Glomerular visceral epithelial cell (primary cell): Measurements from ENCODE around the gene SYNGR3.
A peak's percentile ranks its signal among the peaks of the same experiment; 100 is the strongest.

Source experiments
- DNase-seq: peaks from one replicate; pipeline ENCODE4 v3.0.0-alpha.2; 2016; ENCODE audit errors: extremely low spot score

SYNGR3 gene

GRCh38 chr16:2040787-2041522 is 51.2 kb downstream of the SYNGR3 start:
- peak; percentile 83 for DNase-seq

DNA sequence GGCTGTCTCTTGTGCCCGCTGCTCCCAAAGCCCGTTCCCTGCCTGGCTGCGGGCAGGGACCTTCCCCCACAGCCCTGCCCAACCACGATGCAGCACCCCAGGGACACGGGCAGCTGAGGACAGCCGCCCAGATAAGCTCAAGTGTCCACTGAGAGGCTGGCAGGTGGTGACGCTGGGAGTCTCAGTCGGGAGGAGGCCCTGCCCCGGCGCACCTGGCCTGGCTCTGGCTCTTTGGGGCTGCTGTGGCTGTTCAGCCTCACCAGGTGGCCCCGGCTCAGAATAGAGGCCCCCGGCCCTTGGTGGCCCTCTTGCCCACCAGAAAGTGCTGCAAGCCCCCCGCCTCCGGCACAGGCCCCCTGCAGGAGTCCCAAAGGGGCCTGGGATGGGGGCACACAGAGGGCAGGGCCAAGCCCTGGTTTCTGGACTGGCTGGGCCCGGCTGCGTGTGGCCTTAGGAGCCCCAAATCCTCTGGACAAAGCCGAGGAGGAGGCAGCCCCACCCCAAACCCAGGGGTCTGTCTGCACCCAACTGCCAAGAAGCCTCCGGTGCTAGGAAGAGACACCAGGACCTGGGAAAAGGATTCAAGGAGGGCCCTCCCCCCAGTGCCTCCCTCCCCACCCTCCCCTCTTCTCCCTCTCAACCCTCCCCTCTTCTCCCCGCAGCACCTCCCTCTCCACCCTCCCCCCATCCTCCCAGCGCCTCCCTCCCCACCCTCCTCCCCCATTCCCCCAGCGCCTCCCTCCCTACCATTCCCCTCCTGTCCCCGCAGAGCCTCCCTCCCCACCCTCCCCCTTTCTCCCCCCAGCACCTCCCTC is 52.6 kb downstream of the SYNGR3 start:
- no peak for DNase-seq

GRCh38 chr16:2042986-2043666 is 53.4 kb downstream of the SYNGR3 start:
- no peak for DNase-seq
